Psoas muscle (tissue), 8 donors: ENCODE measurements around the gene ZCCHC8. TPM values are rescaled to one million over a fixed set of nuclear protein-coding genes. Genes with fewer than 3 reads are reported as not detected.
A peak's percentile ranks its signal among the peaks of the same experiment; 100 is the strongest.

Experiments
- ATAC-seq, 4 donors: fragments of 200-7000 bp; cut with Tn5 transposase; one replicate each; pipeline ENCODE4 v1.9.1; 2020; ENCODE audit warnings: moderate library complexity in 3 of 4, mild to moderate bottlenecking in 2 of 4
- DNase-seq, 2 donors: peaks; one replicate each; pipeline ENCODE4 v3.0.0-alpha.2; 2020
- H3K27ac ChIP-seq: fragments of 200-600 bp; one replicate; pipeline ENCODE4 v1.8.0; 2022
- H3K27me3 ChIP-seq, 3 donors: fragments of 200-600 bp in 1 of 3; one replicate each; pipeline versions ENCODE4 v1.6.1 to v1.8.0; 2013 to 2022; ENCODE audit warnings: low read length in 2 of 3, mild to moderate bottlenecking in 2 of 3, moderate library complexity in 1 of 3; ENCODE audit not compliant: insufficient read depth in 3 of 3
- H3K36me3 ChIP-seq, 2 donors: fragments of 200-600 bp in 1 of 2; one replicate each; pipeline versions ENCODE4 v1.6.1 to v1.8.0; 2013 to 2022; ENCODE audit warnings: low read depth in 1 of 2, mild to moderate bottlenecking in 1 of 2, moderate library complexity in 1 of 2; ENCODE audit not compliant: insufficient read depth in 1 of 2
- H3K4me1 ChIP-seq: fragments of 200-600 bp; one replicate; pipeline ENCODE4 v1.8.0; 2022
- H3K4me3 ChIP-seq: fragments of 200-600 bp; one replicate; pipeline ENCODE4 v1.8.0; 2022; ENCODE audit warnings: mild to moderate bottlenecking
- H3K9me3 ChIP-seq: fragments of 200-600 bp; one replicate; pipeline ENCODE4 v1.8.0; 2022
- WGBS, 3 donors: extraction: QIAGEN DNeasy Blood & Tissue Kit; methylation state at CpG; one replicate each; pipeline versions ENCODE4 v1.1.6 to v1.1.7; 2013; 5-methylcytosine and 5-hydroxymethylcytosine counted together
- intact Hi-C, 2 donors: fragments of 100-400 bp; cut with DNase I; formaldehyde crosslinking; loops; one replicate each; pipeline versions ENCODE4 v1.11.0 to v1.14.2; 2022
- polyA plus RNA-seq, 3 donors: library from polyadenylated mRNA; stranded (reverse); fragments of 200-250 nt; gene quantifications; one replicate each; pipeline ENCODE4 v1.2.3, GENCODE V29; 2013
- total RNA-seq, 4 donors: library from RNA; stranded (reverse); fragmentation: NEBNext Ultra II Directional in 2 of 4; extraction: Animal tissue kit (Norgen Biotek cat#: 25700) in 2 of 4; gene quantifications; one replicate each; pipeline versions ENCODE4 v1.2.1 to v1.2.4, GENCODE V29; 2021 to 2023
- TF ChIP-seq, protein P1 (sequence below): fragments of 200-600 bp; IDR thresholded peaks from one replicate; pipeline ENCODE4 v1.8.0; 2022; ENCODE audit warnings: antibody characterized with exemption
- donor health status: healthy with polysubstance abuse.
- donor health status: DM: no; HTN: no; CAD: no; lungs with moderate emphysema.
- donor health status: Bipolar disorder and iron deficiency.
- donor health status: healthy.
- donor health status: DM: yes; HTN: yes; CAD: no.
- donor health status: DM: no; HTN: no; CAD: no.
- donor health status: DM: no; HTN: no; CAD: no.
- donor health status: DM: yes; HTN: yes; CAD: no.

The ZCCHC8 gene
- total and polyA plus RNA-seq, 7 donors: 10.9 to 22.2 (median 15.1) TPM

DNA sequence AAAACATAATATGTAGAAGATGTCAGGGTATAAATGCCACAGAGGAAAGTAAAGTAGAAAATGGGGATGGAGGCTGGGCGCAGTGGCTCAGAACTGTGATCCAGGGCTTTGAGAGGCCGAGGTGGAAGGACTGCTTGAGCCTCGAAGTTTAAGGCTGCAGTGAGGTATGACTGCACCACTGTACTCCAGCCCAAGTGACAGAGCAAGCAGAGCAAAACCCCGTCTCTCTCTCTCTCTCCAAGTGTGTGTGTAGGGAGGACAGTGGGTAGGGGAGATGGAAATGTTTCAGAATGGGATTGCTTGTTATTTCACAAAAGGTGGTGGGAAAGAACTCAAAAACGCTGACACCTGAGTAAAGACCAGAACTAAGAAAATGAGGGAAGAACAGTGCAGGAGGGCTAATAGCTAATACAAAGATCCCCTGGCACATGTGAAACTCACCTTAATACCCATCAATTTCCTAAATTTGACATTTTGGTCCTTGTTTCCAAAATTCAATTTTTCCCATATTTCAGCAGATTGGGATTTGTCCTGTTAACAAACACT is 5.7 kb upstream of the ZCCHC8 start:
- Histone ChIP-seq H3K27ac (no peak overlapping the region), H3K36me3 (peaks cover 13 to 94% of the 10 kb centered on the region in 2 donors), H3K27me3 (no peaks in the 10 kb centered on the region), H3K4me3 (no peak overlapping the region), H3K4me1 (peaks cover under 1% of the 10 kb centered on the region), H3K9me3 (no peaks in the 10 kb centered on the region)
- no peak for ATAC-seq
- WGBS, 3 donors: 91 to 92% (median 92%) methylated on average over 5 of the region's 5 CpGs
- DNase-seq: no peak
- intact Hi-C loops: loop anchor here (5.0 to 10.0 kb wide), 2 partner anchors 172 to 174 kb away; no protein-coding TSS in a partner anchor
- TF ChIP-seq, protein P1, sequence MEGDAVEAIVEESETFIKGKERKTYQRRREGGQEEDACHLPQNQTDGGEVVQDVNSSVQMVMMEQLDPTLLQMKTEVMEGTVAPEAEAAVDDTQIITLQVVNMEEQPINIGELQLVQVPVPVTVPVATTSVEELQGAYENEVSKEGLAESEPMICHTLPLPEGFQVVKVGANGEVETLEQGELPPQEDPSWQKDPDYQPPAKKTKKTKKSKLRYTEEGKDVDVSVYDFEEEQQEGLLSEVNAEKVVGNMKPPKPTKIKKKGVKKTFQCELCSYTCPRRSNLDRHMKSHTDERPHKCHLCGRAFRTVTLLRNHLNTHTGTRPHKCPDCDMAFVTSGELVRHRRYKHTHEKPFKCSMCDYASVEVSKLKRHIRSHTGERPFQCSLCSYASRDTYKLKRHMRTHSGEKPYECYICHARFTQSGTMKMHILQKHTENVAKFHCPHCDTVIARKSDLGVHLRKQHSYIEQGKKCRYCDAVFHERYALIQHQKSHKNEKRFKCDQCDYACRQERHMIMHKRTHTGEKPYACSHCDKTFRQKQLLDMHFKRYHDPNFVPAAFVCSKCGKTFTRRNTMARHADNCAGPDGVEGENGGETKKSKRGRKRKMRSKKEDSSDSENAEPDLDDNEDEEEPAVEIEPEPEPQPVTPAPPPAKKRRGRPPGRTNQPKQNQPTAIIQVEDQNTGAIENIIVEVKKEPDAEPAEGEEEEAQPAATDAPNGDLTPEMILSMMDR: no peak

DNA sequence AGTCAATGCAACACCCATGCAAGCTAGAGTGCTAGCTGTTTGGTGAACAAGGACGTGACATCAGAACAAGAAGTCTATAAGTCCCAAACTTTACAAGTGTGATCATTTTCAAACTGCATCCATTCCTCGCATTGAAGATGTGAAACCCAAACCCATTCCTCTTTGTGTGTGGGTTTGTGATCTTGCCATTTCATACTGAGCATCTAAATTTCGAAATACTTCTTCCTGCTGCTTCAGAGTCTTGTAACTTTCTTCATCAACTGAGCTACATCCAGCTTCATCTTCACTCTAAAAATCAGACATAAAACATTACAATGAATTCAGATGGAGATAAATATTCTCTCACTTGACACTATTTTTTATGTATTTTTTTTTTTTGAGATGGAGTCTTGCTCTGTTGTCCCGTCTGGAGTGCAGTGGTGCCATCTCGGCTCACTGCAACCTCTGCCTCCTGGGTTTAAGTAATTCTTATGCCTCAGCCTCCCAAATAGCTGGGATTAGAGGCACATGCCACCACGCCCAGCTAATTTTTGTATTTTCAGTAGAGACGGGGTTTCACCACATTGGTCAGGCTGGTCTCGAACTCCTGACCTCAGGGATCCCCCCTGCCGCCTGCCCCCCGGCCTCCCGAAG is 4.8 kb upstream of the ZCCHC8 start:
- Histone ChIP-seq H3K27ac (no peak overlapping the region), H3K4me3 (no peak overlapping the region), H3K27me3 (no peaks in the 10 kb centered on the region), H3K4me1 (peaks cover 5% of the 10 kb centered on the region), H3K9me3 (no peaks in the 10 kb centered on the region), H3K36me3 (peaks cover 10 to 84% of the 10 kb centered on the region in 2 donors)
- DNase-seq (no peak), ATAC-seq (no peak)
- intact Hi-C loops: loop anchor here (5.0 to 10.0 kb wide), 2 partner anchors 171 to 173 kb away; no protein-coding TSS in a partner anchor
- TF ChIP-seq, protein P1: no peak
- WGBS, 3 donors: 84 to 89% (median 88%) methylated on average over 11 of the region's 11 CpGs

GRCh38 chr12:122503783-122504590 is 3.3 kb upstream of the ZCCHC8 start:
- DNase-seq: no peak
- no peak for ATAC-seq

GRCh38 chr12:122503147-122503751 is 2.5 kb upstream of the ZCCHC8 start:
- ATAC-seq (no peak), DNase-seq (no peak)
- Histone ChIP-seq H3K4me3 (no peak overlapping the region), H3K27ac (peak overlapping the region; percentile 19), H3K36me3 (peaks cover 3 to 65% of the 10 kb centered on the region in 2 donors), H3K4me1 (peaks cover 18% of the 10 kb centered on the region), H3K27me3 (no peaks in the 10 kb centered on the region), H3K9me3 (no peaks in the 10 kb centered on the region)
- TF ChIP-seq, protein P1: no peak
- intact Hi-C loops: loop anchor here in 1 of 2 donors (10.0 kb wide), 1 partner anchor 168 kb away; no protein-coding TSS in a partner anchor
- 78 to 84% (median 80%) methylated on average over 3 of the region's 3 CpGs for WGBS, 3 donors

More at GRCh38 chr12:122503783-122504590, 3.3 kb upstream of the ZCCHC8 start:
- no peaks in the 10 kb centered on the region for H3K27me3 ChIP-seq
- WGBS, 3 donors: 67 to 85% (median 75%) methylated on average over 6 of the region's 6 CpGs
- peaks cover 11% of the 10 kb centered on the region for H3K4me1 ChIP-seq
- H3K4me3 ChIP-seq: no peak overlapping the region
- no peak overlapping the region for H3K27ac ChIP-seq
- intact Hi-C loops: loop anchor here in 1 of 2 donors (10.0 kb wide), 1 partner anchor 169 kb away; no protein-coding TSS in a partner anchor
- no peaks in the 10 kb centered on the region for H3K9me3 ChIP-seq
- peaks cover 6 to 69% of the 10 kb centered on the region in 2 donors for H3K36me3 ChIP-seq
- TF ChIP-seq, protein P1: no peak
